ENCODE data around the gene ZNF652. TPM values are rescaled to one million over a fixed set of nuclear protein-coding genes. Genes with fewer than 3 reads are reported as not detected.

Gene ZNF652
- polyA plus RNA-seq, 1 of the 3 experiments (the other 2 are of a cell fraction), result 5.1 TPM

GRCh38 chr17:49378311-49378710 is 16.3 kb upstream of the ZNF652 start:
- H4K20me1 ChIP-seq (ENCODE audit: insufficient read depth), result no peaks in the 10 kb centered on the region
- H3K9me3 ChIP-seq, result no peaks in the 10 kb centered on the region
- no peak overlapping the region for H3K9ac ChIP-seq
- peaks cover 0 to 10% of the 10 kb centered on the region in 2 experiments; a peak in 1 of 4 replicates for H3K4me1 ChIP-seq (ENCODE audit: control insufficient read depth in 1 of 2, insufficient read depth in 2 of 2, low read depth in 1 of 2, low read length in 1 of 2)
- H3K79me2 ChIP-seq (ENCODE audit: insufficient read depth), result no peaks in the 10 kb centered on the region
- CTCF ChIA-PET, result interaction anchor here (1.5 to 2.1 kb wide), 3 partner anchors 10 to 178 kb away, joined by 4 to 7 read pairs (median 6); no protein-coding TSS in a partner anchor
- 61% methylated on average over 5 of the region's 5 CpGs for WGBS (ENCODE audit: low lambda C conversion rate)
- POLR2A ChIA-PET, result no interaction called here
- H3F3A ChIP-seq (replicated peaks; ENCODE audit: insufficient read depth), result no peaks in the 10 kb centered on the region
- H3K9me2 ChIP-seq, result no peaks in the 10 kb centered on the region
- H3K27ac ChIP-seq (ENCODE audit: low read depth in 2 of 2, low read length in 1 of 2), result no peak overlapping the region
- H3K27me3 ChIP-seq (ENCODE audit: insufficient read depth), result no peaks in the 10 kb centered on the region
- no peak for DNase-seq
- no peak overlapping the region for H3K4me3 ChIP-seq (ENCODE audit: low read depth in 2 of 2, low read length in 1 of 2)
- no peak for TF ChIP-seq CTCF (IDR thresholded peaks at IDR 0.05)
- TF ChIP-seq YY1 (IDR thresholded peaks at IDR 0.05; ENCODE audit: low read depth), result no peak
- TF ChIP-seq JUND (IDR thresholded peaks at IDR 0.05), result no peak
- TF ChIP-seq RFX5 (IDR thresholded peaks at IDR 0.05; ENCODE audit: low read length), result no peak
- TF ChIP-seq MAX (IDR thresholded peaks at IDR 0.05; ENCODE audit: low read depth), result no peak
- no peak overlapping the region for H2AFZ ChIP-seq (ENCODE audit: low read depth)
- H3K4me2 ChIP-seq, result no peak overlapping the region
- no peaks in the 10 kb centered on the region for H3K36me3 ChIP-seq (replicated peaks in 1 of 2; ENCODE audit: control insufficient read depth in 1 of 2, insufficient read depth in 2 of 2, low read length in 1 of 2)

GRCh38 chr17:49375544-49375943 is 13.5 kb upstream of the ZNF652 start:
- CTCF ChIA-PET, result interaction anchor here (0.9 to 1.5 kb wide), 3 partner anchors 10 to 148 kb away, joined by 3 to 7 read pairs (median 3); no protein-coding TSS in a partner anchor
- Histone ChIP-seq H3K9me3 (no peaks in the 10 kb centered on the region), H3K9me2 (no peaks in the 10 kb centered on the region), H3K27me3 (ENCODE audit: insufficient read depth) (no peaks in the 10 kb centered on the region), H4K20me1 (ENCODE audit: insufficient read depth) (no peaks in the 10 kb centered on the region), H3K4me1 (ENCODE audit: control insufficient read depth in 1 of 2, insufficient read depth in 2 of 2, low read depth in 1 of 2, low read length in 1 of 2) (peaks cover 0 to 2% of the 10 kb centered on the region in 2 experiments; a peak in 1 of 4 replicates), H3F3A (replicated peaks; ENCODE audit: insufficient read depth) (no peaks in the 10 kb centered on the region), H3K36me3 (replicated peaks in 1 of 2; ENCODE audit: control insufficient read depth in 1 of 2, insufficient read depth in 2 of 2, low read length in 1 of 2) (no peaks in the 10 kb centered on the region), H3K79me2 (ENCODE audit: insufficient read depth) (no peaks in the 10 kb centered on the region), H3K9ac (no peak overlapping the region), H3K4me2 (no peak overlapping the region), H3K4me3 (ENCODE audit: low read depth in 2 of 2, low read length in 1 of 2) (no peak overlapping the region), H2AFZ (ENCODE audit: low read depth) (no peak overlapping the region), H3K27ac (ENCODE audit: low read depth in 2 of 2, low read length in 1 of 2) (no peak overlapping the region)
- 100% methylated on average over 1 of the region's 1 CpG for WGBS (ENCODE audit: low lambda C conversion rate)
- TF ChIP-seq CHD2 (IDR thresholded peaks at IDR 0.05; ENCODE audit: low read length, partially characterized antibody), result no peak
- no peak for TF ChIP-seq TAF1 (IDR thresholded peaks at IDR 0.05; ENCODE audit: borderline replicate concordance, low read depth, low read length)
- no peak for TF ChIP-seq GABPA (IDR thresholded peaks at IDR 0.05; ENCODE audit: low read depth)
- TF ChIP-seq EZH2phosphoT487 (IDR thresholded peaks at IDR 0.05; ENCODE audit: borderline replicate concordance, low read depth), result no peak
- no peak for TF ChIP-seq POLR2AphosphoS5 (IDR thresholded peaks at IDR 0.05; ENCODE audit: low read depth, low read length)
- TF ChIP-seq USF2 (IDR thresholded peaks at IDR 0.05; ENCODE audit: borderline replicate concordance, low read depth, low read length), result no peak
- POLR2A ChIA-PET, result no interaction called here
- no peak for DNase-seq
